K562 (cell line): ENCODE results near the gene TBX6. TPM values are rescaled to one million over a fixed set of nuclear protein-coding genes. Genes with fewer than 3 reads are reported as not detected.

Experiments
- BACH1 ChIP-seq: fragments of 200-800 bp; sonication (Bioruptor generic); IDR thresholded peaks from 2 replicates; pipeline ENCODE4 v1.6.1; 2016; ENCODE audit warnings: missing genetic modification characterization, missing compliant biosample characterization
- CREB1 ChIP-seq, 2 experiments: sonication (generic) in 1 of 2; formaldehyde crosslinking in 1 of 2; IDR thresholded peaks; 2 replicates each; pipeline versions ENCODE4 v1.6.1 to v1.8.0; 2012 to 2022; ENCODE audit warnings: inconsistent platforms in 1 of 2, mild to moderate bottlenecking in 1 of 2, missing genetic modification reagents in 1 of 2, moderate library complexity in 1 of 2
- E2F6 ChIP-seq, 2 experiments: IDR thresholded peaks; 2 replicates each; pipeline ENCODE4 v1.6.1; 2011; ENCODE audit warnings: borderline replicate concordance in 1 of 2, control low read depth in 1 of 2, low read depth in 1 of 2, low read length in 1 of 2, mild to moderate bottlenecking in 1 of 2, mixed read lengths in 1 of 2, moderate library complexity in 1 of 2; ENCODE audit not compliant: insufficient read depth in 1 of 2, insufficient read length in 1 of 2, poor library complexity in 1 of 2, severe bottlenecking in 1 of 2; ENCODE audit errors: extremely low read depth in 1 of 2
- ELF1 ChIP-seq: fragments of 200-800 bp; sonication (Bioruptor generic); IDR thresholded peaks from 2 replicates; pipeline ENCODE4 v1.6.1; 2016; ENCODE audit warnings: missing genetic modification characterization, missing compliant biosample characterization
- ESRRB ChIP-seq: fragments of 250-450 bp; sonication (Bioruptor Pico); IDR thresholded peaks from 2 replicates; pipeline ENCODE4 v1.5.0; 2020; ENCODE audit warnings: mild to moderate bottlenecking, moderate library complexity, borderline replicate concordance
- FOXP4 ChIP-seq: sonication (generic); formaldehyde crosslinking; IDR thresholded peaks from 2 replicates; pipeline ENCODE4 v1.8.0; 2022; ENCODE audit warnings: mild to moderate bottlenecking, missing genetic modification reagents, borderline replicate concordance
- GATAD2B ChIP-seq: fragments of 450-650 bp; IDR thresholded peaks from 2 replicates; pipeline ENCODE4 v1.6.1; 2017; ENCODE audit warnings: mild to moderate bottlenecking, borderline replicate concordance
- HLTF ChIP-seq: fragments of 450-650 bp; IDR thresholded peaks from 2 replicates; pipeline ENCODE4 v1.6.1; 2016
- HMGXB4 ChIP-seq: sonication (generic); formaldehyde crosslinking; IDR thresholded peaks from 2 replicates; pipeline ENCODE4 v1.8.1; 2023; ENCODE audit warnings: mild to moderate bottlenecking, missing genetic modification reagents
- HNRNPLL ChIP-seq: fragments of 200-400 bp; formaldehyde crosslinking; IDR thresholded peaks from 2 replicates; pipeline ENCODE4 v1.6.1; 2017; ENCODE audit warnings: low read length, low read depth, mild to moderate bottlenecking; ENCODE audit not compliant: poor library complexity, severe bottlenecking
- ID3 ChIP-seq, 2 experiments: fragments of 250-450 bp in 1 of 2; fragments of 450-650 bp in 1 of 2; sonication (Bioruptor Pico) in 1 of 2; IDR thresholded peaks; 2 replicates each; pipeline versions ENCODE4 v1.6.1 to v1.8.0; 2016 to 2021; ENCODE audit warnings: mild to moderate bottlenecking in 2 of 2, moderate library complexity in 2 of 2, missing compliant biosample characterization in 1 of 2, missing genetic modification characterization in 1 of 2
- MBD2 ChIP-seq: sonication (generic); IDR thresholded peaks from 2 replicates; pipeline ENCODE4 v1.6.1; 2016; ENCODE audit warnings: low read depth, borderline replicate concordance
- POLR2G ChIP-seq: fragments of 200-400 bp; formaldehyde crosslinking; IDR thresholded peaks from 2 replicates; pipeline ENCODE4 v1.6.1; 2017; ENCODE audit warnings: low read depth, mild to moderate bottlenecking, antibody characterized with exemption, low read length, moderate library complexity
- SNIP1 ChIP-seq: fragments of 450-650 bp; IDR thresholded peaks from 2 replicates; pipeline ENCODE4 v1.7.1; 2017; ENCODE audit warnings: low read depth, mild to moderate bottlenecking
- SP1 ChIP-seq: sonication (generic); formaldehyde crosslinking; IDR thresholded peaks from 2 replicates; pipeline ENCODE4 v1.8.1; 2022; ENCODE audit warnings: mild to moderate bottlenecking, missing genetic modification reagents
- ZBTB9 ChIP-seq: fragments of 450-650 bp; formaldehyde crosslinking; IDR thresholded peaks from 2 replicates; pipeline ENCODE4 v1.4.0; 2020; ENCODE audit warnings: mild to moderate bottlenecking, moderate library complexity
- ZNF232 ChIP-seq: sonication (generic); formaldehyde crosslinking; IDR thresholded peaks from 2 replicates; pipeline ENCODE4 v1.8.0; 2022; ENCODE audit warnings: mild to moderate bottlenecking, missing genetic modification reagents
- ZNF282 ChIP-seq: sonication (generic); formaldehyde crosslinking; IDR thresholded peaks from 2 replicates; pipeline ENCODE4 v1.8.1; 2023; ENCODE audit warnings: missing genetic modification reagents
- ZSCAN29 ChIP-seq: fragments of 450-650 bp; IDR thresholded peaks from 2 replicates; pipeline ENCODE4 v1.6.1; 2017
- polyA plus RNA-seq, 8 experiments: library from polyadenylated mRNA; depleted of rRNA in 4 of 8; stranded (reverse) in 5 of 8; unstranded in 3 of 8; fragments of >200 nt; fragmentation: Nextera tagmentation in 2 of 8; fragmentation: Illumina TruSeq in 1 of 8; extraction: Ambion mirVana in 2 of 8; extraction: Trizol in 1 of 8; gene quantifications; 2 replicates each; pipeline versions ENCODE4 v1.2.1 to v1.2.3, GENCODE V29; 2011 to 2014; ENCODE audit warnings: inconsistent platforms in 1 of 8, missing spikeins in 1 of 8
- total RNA-seq, 7 experiments: library from RNA; depleted of rRNA in 6 of 7; stranded (reverse); fragments of >200 nt in 6 of 7; fragmentation: Illumina TruSeq in 2 of 7; extraction: Trizol in 2 of 7; gene quantifications; 2 replicates each; pipeline versions ENCODE4 v1.2.1 to v1.2.3, GENCODE V29; 2011 to 2021; ENCODE audit warnings: low replicate concordance in 1 of 7

Gene TBX6
- total and polyA plus RNA-seq, 9 of the 15 experiments (the other 6 are each of a cell fraction or from before 2014, with no cell fraction given), result 0.07 to 0.58 (median 0.11) TPM; not detected in 2

- TF ChIP-seq FOXP4 (CRISPR knock-in tag) (peak; percentile 46; the same call in 1 of the 2 replicates), ELF1 (tag) (no peak), POLR2G (peak; percentile 91), ZBTB9 (CRISPR knock-in tag) (peak; percentile 89), GATAD2B (0 out of 2 replicates have a peak, but pooled peaks have one; percentile 31), HMGXB4 (CRISPR knock-in tag) (peak; percentile 87; the same call in 1 of the 2 replicates), ZNF232 (no peak), SNIP1 (no peak), ESRRB (0 out of 2 replicates have a peak, but pooled peaks have one; percentile 68), HNRNPLL (no peak), ZSCAN29 (peak; percentile 99), SP1 (peak; percentile 66), E2F6 (IDR thresholded peaks at IDR 0.05; ENCODE audit: borderline replicate concordance in 1 of 2, extremely low read depth in 1 of 2, insufficient read depth in 1 of 2, insufficient read length in 1 of 2, low read depth in 1 of 2, low read length in 1 of 2, poor library complexity in 1 of 2, severe bottlenecking in 1 of 2) (peak; percentile 65 to 91), MBD2 (peak; percentile 87; the same call in 1 of the 2 replicates), HLTF (no peak), CREB1 (IDR thresholded peaks at IDR 0.05) (peak; percentile 52), CREB1 (CRISPR knock-in tag; IDR thresholded peaks at IDR 0.05) (peak; percentile 69; the same call in 1 of the 2 replicates), BACH1 (tag) (0 out of 2 replicates have a peak, but pooled peaks have one; percentile 60), ID3 (CRISPR knock-in tag; IDR thresholded peaks at IDR 0.05) (no peak), ID3 (tag; IDR thresholded peaks at IDR 0.05) (no peak), ZNF282 (no peak)
Measured at GRCh38 chr16:30091474-30092372, at the start of gene TBX6 (continued).
